H9 (cell line): Measurements from ENCODE around the gene BBS4. TPM values are rescaled to one million over a fixed set of nuclear protein-coding genes. Genes with fewer than 3 reads are reported as not detected.

ENCODE experiments used
- DNase-seq: peaks from one replicate; pipeline ENCODE4 v3.0.0-alpha.2; 2017
- H2AFZ ChIP-seq: one replicate; pipeline ENCODE4 v1.6.1; 2013; ENCODE audit warnings: mild to moderate bottlenecking, low read length, control low read depth, moderate library complexity
- H2AK5ac ChIP-seq: 2 replicates; pipeline ENCODE4 v1.6.1; 2013; ENCODE audit warnings: low read length, control low read depth, mixed read lengths; ENCODE audit not compliant: insufficient read length
- H2BK120ac ChIP-seq: one replicate; pipeline ENCODE4 v1.6.1; 2013; ENCODE audit warnings: low read depth, mild to moderate bottlenecking, low read length, control low read depth, inconsistent platforms; ENCODE audit not compliant: poor library complexity, severe bottlenecking
- H2BK12ac ChIP-seq: 2 replicates; pipeline ENCODE4 v1.6.1; 2013; ENCODE audit warnings: low read length, control low read depth, mixed read lengths, low read depth; ENCODE audit not compliant: insufficient read length
- H2BK15ac ChIP-seq: 2 replicates; pipeline ENCODE4 v1.6.1; 2013; ENCODE audit warnings: low read depth, low read length, control low read depth
- H2BK20ac ChIP-seq: one replicate; pipeline ENCODE4 v1.6.1; 2013; ENCODE audit warnings: low read depth, mild to moderate bottlenecking, low read length, control low read depth, inconsistent platforms; ENCODE audit not compliant: poor library complexity, severe bottlenecking
- H2BK5ac ChIP-seq: 2 replicates; pipeline ENCODE4 v1.6.1; 2013; ENCODE audit warnings: low read length, control low read depth, mixed read lengths; ENCODE audit not compliant: insufficient read length
- H3K14ac ChIP-seq: 2 replicates; pipeline ENCODE4 v1.6.1; 2013; ENCODE audit warnings: low read length, control low read depth; ENCODE audit not compliant: insufficient read depth
- H3K18ac ChIP-seq: 2 replicates; pipeline ENCODE4 v1.6.1; 2013; ENCODE audit warnings: low read depth, mild to moderate bottlenecking, mixed read lengths, low read length, control low read depth; ENCODE audit not compliant: insufficient read length
- H3K23ac ChIP-seq: 2 replicates; pipeline ENCODE4 v1.6.1; 2013; ENCODE audit warnings: low read length, control low read depth, mixed read lengths, low read depth; ENCODE audit not compliant: insufficient read length
- H3K23me2 ChIP-seq: 2 replicates; pipeline ENCODE4 v1.6.1; 2013; ENCODE audit warnings: low read depth, mild to moderate bottlenecking, mixed read lengths, low read length, control low read depth; ENCODE audit not compliant: insufficient read length, poor library complexity, severe bottlenecking
- H3K27ac ChIP-seq: 2 replicates; pipeline ENCODE4 v1.5.1; 2013; ENCODE audit warnings: low read length, control low read depth, mixed read lengths, low read depth; ENCODE audit not compliant: insufficient read length
- H3K27me3 ChIP-seq: 2 replicates; pipeline ENCODE4 v1.6.1; 2013; ENCODE audit warnings: low read length, control low read depth, inconsistent platforms; ENCODE audit not compliant: insufficient read depth
- H3K4ac ChIP-seq: 2 replicates; pipeline ENCODE4 v1.6.1; 2013; ENCODE audit warnings: low read depth, mild to moderate bottlenecking, control low read depth, inconsistent platforms, low read length, moderate library complexity
- H3K4me1 ChIP-seq: 2 replicates; pipeline ENCODE4 v1.6.1; 2013; ENCODE audit warnings: low read length, control low read depth, inconsistent platforms; ENCODE audit not compliant: insufficient read depth
- H3K4me2 ChIP-seq: 2 replicates; pipeline ENCODE4 v1.6.1; 2013; ENCODE audit warnings: low read length, control low read depth, mixed read lengths; ENCODE audit not compliant: insufficient read length, insufficient read depth
- H3K56ac ChIP-seq: 2 replicates; pipeline ENCODE4 v1.6.1; 2013; ENCODE audit warnings: low read depth, mild to moderate bottlenecking, mixed read lengths, low read length, control low read depth; ENCODE audit not compliant: insufficient read length
- H3K79me1 ChIP-seq: 2 replicates; pipeline ENCODE4 v1.6.1; 2013; ENCODE audit warnings: low read depth, mild to moderate bottlenecking, moderate library complexity, low read length, control low read depth, inconsistent platforms; ENCODE audit not compliant: insufficient read depth, poor library complexity, severe bottlenecking
- H3K79me2 ChIP-seq: 2 replicates; pipeline ENCODE4 v1.6.1; 2013; ENCODE audit warnings: low read length, control low read depth, inconsistent platforms; ENCODE audit not compliant: insufficient read depth
- H3K9ac ChIP-seq: 2 replicates; pipeline ENCODE4 v1.6.1; 2013; ENCODE audit warnings: low read length, control low read depth, mixed read lengths; ENCODE audit not compliant: insufficient read length; ENCODE audit errors: extremely low read depth
- H3K9me3 ChIP-seq: one replicate; pipeline ENCODE4 v1.6.1; 2013; ENCODE audit warnings: low read depth, low read length, inconsistent platforms; ENCODE audit not compliant: control insufficient read depth
- H3T11ph ChIP-seq: one replicate; pipeline ENCODE4 v1.6.1; 2013; ENCODE audit warnings: mild to moderate bottlenecking, low read length, control low read depth, inconsistent platforms
- H4K20me1 ChIP-seq: one replicate; pipeline ENCODE4 v1.6.1; 2013; ENCODE audit not compliant: control insufficient read depth, insufficient read length, insufficient read depth
- H4K5ac ChIP-seq: 2 replicates; pipeline ENCODE4 v1.6.1; 2013; ENCODE audit warnings: low read depth, mild to moderate bottlenecking, mixed read lengths, low read length, control low read depth; ENCODE audit not compliant: insufficient read length
- H4K8ac ChIP-seq: replicated peaks from 2 replicates; pipeline ENCODE4 v1.6.1; 2013; ENCODE audit warnings: low read length, control low read depth, mixed read lengths, low read depth; ENCODE audit not compliant: insufficient read length
- H4K91ac ChIP-seq: 2 replicates; pipeline ENCODE4 v1.6.1; 2013; ENCODE audit warnings: low read depth, mild to moderate bottlenecking, moderate library complexity, mixed read lengths, low read length, control low read depth; ENCODE audit not compliant: insufficient read length
- H3K27ac Mint-ChIP-seq, 3 experiments: 2 replicates in 2 of 3; 3 replicates in 1 of 3; pipeline ENCODE4 v1.8.0; 2020 to 2021; ENCODE audit warnings: mixed read lengths in 3 of 3, mild to moderate bottlenecking in 1 of 3, moderate library complexity in 1 of 3
- H3K27me3 Mint-ChIP-seq: 2 replicates; pipeline ENCODE4 v1.8.0; 2021; ENCODE audit warnings: low read depth, mild to moderate bottlenecking, moderate library complexity, mixed read lengths
- H3K36me3 Mint-ChIP-seq, 3 experiments: 2 replicates in 2 of 3; 3 replicates in 1 of 3; pipeline ENCODE4 v1.8.0; 2020 to 2021; ENCODE audit warnings: low read depth in 3 of 3, mixed read lengths in 3 of 3; ENCODE audit not compliant: insufficient read depth in 1 of 3
- H3K4me1 Mint-ChIP-seq, 2 experiments: 2 replicates each; pipeline ENCODE4 v1.8.0; 2020; ENCODE audit warnings: mixed read lengths in 2 of 2
- H3K4me3 Mint-ChIP-seq, 2 experiments: 2 replicates in 1 of 2; 3 replicates in 1 of 2; pipeline ENCODE4 v1.8.0; 2020 to 2021; ENCODE audit warnings: mild to moderate bottlenecking in 2 of 2, mixed read lengths in 2 of 2, moderate library complexity in 1 of 2
- H3K9me3 Mint-ChIP-seq, 2 experiments: 2 replicates in 1 of 2; 3 replicates in 1 of 2; pipeline ENCODE4 v1.8.0; 2020; ENCODE audit warnings: mild to moderate bottlenecking in 2 of 2, mixed read lengths in 2 of 2, moderate library complexity in 1 of 2
- CTCF ChIP-seq: fragments of 200-600 bp; sonication (generic); conservative IDR thresholded peaks from 3 replicates; pipeline ENCODE4 v1.8.0; 2021; ENCODE audit warnings: antibody characterized with exemption, mild to moderate bottlenecking
- WGBS: extraction: QIAGEN DNeasy Blood & Tissue Kit; methylation state at CpG from one replicate; pipeline ENCODE4 v1.1.7; 2013; ENCODE audit warnings: missing lambda C conversion rate, low lambda C conversion rate, mixed read lengths; ENCODE audit not compliant: insufficient read length; ENCODE audit errors: extremely low coverage; 5-methylcytosine and 5-hydroxymethylcytosine counted together
- total RNA-seq: library from RNA; stranded (reverse); gene quantifications from 2 replicates; pipeline ENCODE4 v1.2.1, GENCODE V29; 2021

Gene BBS4
- total RNA-seq, 1 experiment from 2014 or later, result 27.3 TPM

DNA sequence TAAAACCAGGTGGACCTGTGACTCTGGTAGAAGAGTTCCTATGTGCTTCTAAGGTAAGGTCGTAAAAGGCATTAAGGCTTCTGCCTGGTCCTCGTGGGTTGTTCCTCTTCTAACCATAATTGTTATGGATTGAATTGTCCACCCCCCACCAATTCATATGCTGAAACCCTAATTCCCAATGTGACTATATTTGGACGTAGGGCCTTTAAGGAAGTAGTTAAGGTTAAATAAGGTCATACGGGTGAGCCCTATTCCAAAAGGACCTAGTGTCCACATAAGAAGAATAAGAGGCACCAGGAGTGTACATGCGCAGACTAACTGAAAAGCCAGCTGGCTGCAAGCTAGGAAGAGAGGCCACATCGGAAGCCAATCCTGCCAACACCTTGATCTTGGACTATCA is 95.6 kb downstream of the BBS4 start:
- no peak for TF ChIP-seq CTCF
- H3K4me1 Mint-ChIP-seq, result peaks cover 20 to 27% of the 10 kb centered on the region in 2 experiments
- no peaks in the 10 kb centered on the region for H3K27me3 Mint-ChIP-seq

More for the DNA sequence above, 95.6 kb downstream of the BBS4 start:
- H2BK120ac ChIP-seq, result no peak overlapping the region
- no peaks in the 10 kb centered on the region for H3K9me3 ChIP-seq
- H3K18ac ChIP-seq, result no peak overlapping the region
- no peak overlapping the region for H2BK20ac ChIP-seq
- peaks cover 4% of the 10 kb centered on the region for H3K79me1 ChIP-seq
- no peak overlapping the region for H2BK15ac ChIP-seq
- H2AK5ac ChIP-seq, result no peak overlapping the region
- peaks cover 9% of the 10 kb centered on the region; the same call in 1 of the 2 replicates for H3K4me1 ChIP-seq
- Mint-ChIP-seq H3K36me3 (peaks cover 2 to 14% (median 13%) of the 10 kb centered on the region in 3 experiments; a peak in 4 of 7 replicates), H3K27ac (no peak overlapping the region; a peak in 1 of 7 replicates), H3K4me3 (peak overlapping the region; percentile 62 to 87; a peak in 4 of 5 replicates), H3K9me3 (no peaks in the 10 kb centered on the region)
- H2BK5ac ChIP-seq, result no peak overlapping the region
- H4K8ac ChIP-seq, result no peak overlapping the region
- DNase-seq, result no peak
- H3K27ac ChIP-seq, result no peak overlapping the region
- H3K9ac ChIP-seq, result no peak overlapping the region
- no peak overlapping the region for H2AFZ ChIP-seq
- H3K14ac ChIP-seq, result no peak overlapping the region
- no peaks in the 10 kb centered on the region for H3K27me3 ChIP-seq
- H3K4me2 ChIP-seq, result peak overlapping the region; percentile 90
- no peak overlapping the region for H4K91ac ChIP-seq
- H3K4ac ChIP-seq, result no peak overlapping the region
- no peak overlapping the region for H3K23ac ChIP-seq
- H3K56ac ChIP-seq, result no peak overlapping the region
- no peak overlapping the region for H3T11ph ChIP-seq
- no peak overlapping the region for H2BK12ac ChIP-seq
- peaks cover 3% of the 10 kb centered on the region for H3K23me2 ChIP-seq
- no peak overlapping the region for H4K5ac ChIP-seq
- H4K20me1 ChIP-seq, result no peaks in the 10 kb centered on the region
- peaks cover 16% of the 10 kb centered on the region; the same call in 1 of the 2 replicates for H3K79me2 ChIP-seq
- WGBS, result no CpG with 5 or more reads among the region's 6 CpGs
